ENCODE data around the gene PDE6G. TPM values are rescaled to one million over a fixed set of nuclear protein-coding genes. Genes with fewer than 3 reads are reported as not detected.
"Not testable (repeated sequence)": the region's sequence is repeated elsewhere in the genome, so short reads cannot be mapped to it uniquely, and the experiment has no call there.

PDE6G gene
- total RNA-seq, 2 experiments from 2014 or later, result 19.8 to 24.7 TPM

GRCh38 chr17:81683584-81684441 lies 27.5 kb upstream of the PDE6G start, which contains the start of the genes ARL16 and HGS:
Gene ARL16 (minus strand): TSS chr17:81683797. CDS start chr17:81683753, 44 bp downstream.
Gene HGS (plus strand): TSS chr17:81684011. CDS start chr17:81684067, 56 bp downstream.
- DNase-seq, result peak; percentile 98
- H3K27me3 Mint-ChIP-seq, result no peaks in the 10 kb centered on the region
- CTCF ChIA-PET, result interaction anchor here (1.3 to 3.0 kb wide), 5 partner anchors 8 to 171 kb away, joined by 5 to 17 read pairs (median 10); partner anchors contain the start of genes CCDC137, MRPL12 and OXLD1
- POLR2A ChIA-PET, result interaction anchor here (0.6 to 1.2 kb wide), 3 partner anchors 17 to 865 kb away, joined by 3 to 11 read pairs (median 4); partner anchors contain the start of genes CCDC137, MRPL12 and OXLD1
- H3K36me3 Mint-ChIP-seq (ENCODE audit: low read depth), result peaks cover 30% of the 10 kb centered on the region
- H3K27ac Mint-ChIP-seq, result peak within 1 kb of the TSS; percentile 91
- no peaks in the 10 kb centered on the region for H3K9me3 Mint-ChIP-seq
- H3K4me3 Mint-ChIP-seq, result peak within 1 kb of the TSS; percentile 86
- H3K4me1 Mint-ChIP-seq, result peaks cover 39% of the 10 kb centered on the region

GRCh38 chr17:81683208-81683583 lies 26.9 kb upstream of the PDE6G start:
- POLR2A ChIA-PET, result interaction anchor here (1.0 to 1.2 kb wide), 2 partner anchors 17 to 20 kb away, joined by 3 to 11 read pairs; partner anchors contain the start of genes CCDC137, MRPL12 and OXLD1

GRCh38 chr17:81682565-81683207 lies 26.3 kb upstream of the PDE6G start:
- Mint-ChIP-seq H3K4me3 (peak overlapping the region; percentile 86), H3K27me3 (no peaks in the 10 kb centered on the region), H3K36me3 (ENCODE audit: low read depth) (peaks cover 25% of the 10 kb centered on the region), H3K9me3 (no peaks in the 10 kb centered on the region), H3K4me1 (peaks cover 39% of the 10 kb centered on the region), H3K27ac (peak overlapping the region; percentile 82)
- CTCF ChIA-PET, result interaction anchor here (1.6 to 2.3 kb wide), 3 partner anchors 10 to 172 kb away, joined by 4 to 12 read pairs (median 6); partner anchors contain the start of genes CCDC137 and OXLD1
- POLR2A ChIA-PET, result no interaction called here
- no peak for DNase-seq

More at GRCh38 chr17:81683208-81683583, 26.9 kb upstream of the PDE6G start:
- DNase-seq, result peak; percentile 16
- Mint-ChIP-seq H3K4me1 (peaks cover 39% of the 10 kb centered on the region), H3K4me3 (peak overlapping the region; percentile 86), H3K27me3 (no peaks in the 10 kb centered on the region), H3K36me3 (ENCODE audit: low read depth) (peaks cover 27% of the 10 kb centered on the region), H3K27ac (peak overlapping the region; percentile 82), H3K9me3 (no peaks in the 10 kb centered on the region)
- CTCF ChIA-PET, result interaction anchor here (1.3 to 3.0 kb wide), 6 partner anchors 7 to 171 kb away, joined by 4 to 17 read pairs (median 8); partner anchors contain the start of genes CCDC137, MRPL12 and OXLD1

- ChIA-PET CTCF (interaction anchor here (1.6 kb wide), 1 partner anchor 9 kb away, joined by 4 read pairs; no protein-coding TSS in a partner anchor), POLR2A (no interaction called here)
- no peak for DNase-seq
- Mint-ChIP-seq H3K36me3 (ENCODE audit: low read depth) (peaks cover 15% of the 10 kb centered on the region), H3K9me3 (no peaks in the 10 kb centered on the region), H3K4me1 (peaks cover 39% of the 10 kb centered on the region), H3K27me3 (no peaks in the 10 kb centered on the region), H3K4me3 (peak overlapping the region; percentile 86), H3K27ac (no peak overlapping the region)
Observed at GRCh38 chr17:81681672-81682071, 25.3 kb upstream of the PDE6G start.

GRCh38 chr17:81680150-81680549 lies 23.8 kb upstream of the PDE6G start:
- DNase-seq, result no peak
- POLR2A ChIA-PET, result no interaction called here
- Mint-ChIP-seq H3K36me3 (ENCODE audit: low read depth) (peaks cover 15% of the 10 kb centered on the region), H3K27ac (no peak overlapping the region), H3K4me1 (peaks cover 34% of the 10 kb centered on the region), H3K4me3 (no peak overlapping the region), H3K9me3 (no peaks in the 10 kb centered on the region), H3K27me3 (no peaks in the 10 kb centered on the region)
- CTCF ChIA-PET, result interaction anchor here (1.1 kb wide), 1 partner anchor 17 kb away, joined by 3 read pairs; no protein-coding TSS in a partner anchor

GRCh38 chr17:81676906-81677305 lies 20.6 kb upstream of the PDE6G start:
- CTCF ChIA-PET, result interaction anchor here (1.5 kb wide), 1 partner anchor 8 kb away, joined by 10 read pairs; the partner anchor contains the start of genes ARL16 and HGS
- peaks cover 15% of the 10 kb centered on the region for H3K4me1 Mint-ChIP-seq
- H3K27ac Mint-ChIP-seq, result no peak overlapping the region
- H3K27me3 Mint-ChIP-seq, result no peaks in the 10 kb centered on the region
- no peaks in the 10 kb centered on the region for H3K9me3 Mint-ChIP-seq
- peaks cover 14% of the 10 kb centered on the region for H3K36me3 Mint-ChIP-seq (ENCODE audit: low read depth)
- H3K4me3 Mint-ChIP-seq, result no peak overlapping the region
- DNase-seq, result no peak
- POLR2A ChIA-PET, result no interaction called here

- peak; percentile 21 for DNase-seq
- CTCF ChIA-PET, result interaction anchor here (0.9 to 1.5 kb wide), 3 partner anchors 9 to 23 kb away, joined by 3 to 10 read pairs (median 3); partner anchors contain the start of genes ARL16 and HGS
- H3K9me3 Mint-ChIP-seq, H3K27ac Mint-ChIP-seq, POLR2A ChIA-PET, H3K4me1 Mint-ChIP-seq, H3K27me3 Mint-ChIP-seq: not testable (repeated sequence)
- Mint-ChIP-seq H3K4me3 (peak overlapping the region; percentile 1), H3K36me3 (ENCODE audit: low read depth) (peaks cover 18% of the 10 kb centered on the region)
Observed at GRCh38 chr17:81675515-81676221, 19.3 kb upstream of the PDE6G start.

- Mint-ChIP-seq H3K9me3 (no peaks in the 10 kb centered on the region), H3K36me3 (ENCODE audit: low read depth) (peaks cover 20% of the 10 kb centered on the region), H3K4me1 (peaks cover 11% of the 10 kb centered on the region), H3K4me3 (no peak overlapping the region), H3K27ac (no peak overlapping the region), H3K27me3 (no peaks in the 10 kb centered on the region)
- CTCF ChIA-PET, result no interaction called here
- DNase-seq, result no peak
- POLR2A ChIA-PET, result interaction anchor here (0.6 kb wide), 1 partner anchor 14 kb away, joined by 6 read pairs; no protein-coding TSS in a partner anchor
Observed at GRCh38 chr17:81673561-81674258, 17.4 kb upstream of the PDE6G start.

- ChIA-PET POLR2A (no interaction called here), CTCF (interaction anchor here (1.2 kb wide), 1 partner anchor 9 kb away, joined by 4 read pairs; no protein-coding TSS in a partner anchor)
- peaks cover 17% of the 10 kb centered on the region for H3K4me1 Mint-ChIP-seq
- no peaks in the 10 kb centered on the region for H3K9me3 Mint-ChIP-seq
- H3K36me3 Mint-ChIP-seq (ENCODE audit: low read depth), result peaks cover 26% of the 10 kb centered on the region
- no peaks in the 10 kb centered on the region for H3K27me3 Mint-ChIP-seq
- peak overlapping the region; percentile 62 for H3K27ac Mint-ChIP-seq
- no peak overlapping the region for H3K4me3 Mint-ChIP-seq
- no peak for DNase-seq
Observed at GRCh38 chr17:81672954-81673353, 16.6 kb upstream of the PDE6G start.

- H3K4me1 Mint-ChIP-seq, result peaks cover 21% of the 10 kb centered on the region
- ChIA-PET CTCF (interaction anchor here (1.2 kb wide), 1 partner anchor 10 kb away, joined by 4 read pairs; no protein-coding TSS in a partner anchor), POLR2A (no interaction called here)
Observed at GRCh38 chr17:81672504-81672903, 16.2 kb upstream of the PDE6G start.

GRCh38 chr17:81667754-81668153 lies 11.4 kb upstream of the PDE6G start:
- Mint-ChIP-seq H3K4me3 (peak overlapping the region; percentile 88), H3K27me3 (no peaks in the 10 kb centered on the region), H3K4me1 (peaks cover 46% of the 10 kb centered on the region), H3K36me3 (ENCODE audit: low read depth) (peaks cover 50% of the 10 kb centered on the region), H3K9me3 (no peaks in the 10 kb centered on the region), H3K27ac (peak overlapping the region; percentile 84)
- POLR2A ChIA-PET, result interaction anchor here (0.5 kb wide), 1 partner anchor 225 kb away, joined by 3 read pairs; no protein-coding TSS in a partner anchor
- CTCF ChIA-PET, result interaction anchor here (0.7 to 2.4 kb wide), 3 partner anchors 16 to 576 kb away, joined by 3 to 12 read pairs (median 4); partner anchors contain the start of genes ARL16 and HGS
- DNase-seq, result no peak

More at GRCh38 chr17:81672504-81672903, 16.2 kb upstream of the PDE6G start:
- no peaks in the 10 kb centered on the region for H3K27me3 Mint-ChIP-seq
- peaks cover 31% of the 10 kb centered on the region for H3K36me3 Mint-ChIP-seq (ENCODE audit: low read depth)
- H3K9me3 Mint-ChIP-seq, result no peaks in the 10 kb centered on the region
- no peak overlapping the region for H3K4me3 Mint-ChIP-seq
- no peak for DNase-seq
- no peak overlapping the region for H3K27ac Mint-ChIP-seq
